Gastroesophageal sphincter (tissue), 2 donors: ENCODE data around the gene LILRA1.

Source experiments
- EP300 ChIP-seq: sonication (generic); formaldehyde crosslinking; IDR thresholded peaks from one replicate; pipeline ENCODE4 v1.6.1; 2017; ENCODE audit warnings: antibody characterized with exemption, mild to moderate bottlenecking
- POLR2A ChIP-seq, 2 donors: fragments of 450-650 bp; IDR thresholded peaks; one replicate each; pipeline ENCODE4 v1.6.1; 2017; ENCODE audit warnings: antibody characterized with exemption in 2 of 2, mild to moderate bottlenecking in 2 of 2, moderate library complexity in 1 of 2

- TF ChIP-seq POLR2A (IDR thresholded peaks at IDR 0.05) (no peak), EP300 (no peak)
These were observed 12.8 kb downstream of the LILRA1 start for GRCh38 chr19:54606230-54606629.
